Stimulated activated memory B cell treated with anti-CD40 and anti-IgM and Interleukin-4, amounts not matched to agents 10 μg/mL and 1 μg/mL and 100 μg/mL, for 72 hours (primary cell): ENCODE measurements around the gene PCDHB10.
A peak's percentile ranks its signal among the peaks of the same experiment; 100 is the strongest.
"Not testable (repeated sequence)": the region's sequence is repeated elsewhere in the genome, so short reads cannot be mapped to it uniquely, and the experiment has no call there.

ENCODE experiments used
- ATAC-seq: fragments of 150-1000 bp; cut with Tn5 transposase; 2 replicates; pipeline ENCODE4 v1.10.0; 2021
- H3K27ac Mint-ChIP-seq: one replicate; pipeline ENCODE4 v1.8.0; 2022; ENCODE audit warnings: mild to moderate bottlenecking, mixed read lengths
- H3K27me3 Mint-ChIP-seq: one replicate; pipeline ENCODE4 v1.8.0; 2022; ENCODE audit warnings: mixed read lengths
- H3K36me3 Mint-ChIP-seq: one replicate; pipeline ENCODE4 v1.8.0; 2022; ENCODE audit warnings: mixed read lengths
- H3K4me1 Mint-ChIP-seq: one replicate; pipeline ENCODE4 v1.8.0; 2022; ENCODE audit warnings: mixed read lengths
- H3K4me3 Mint-ChIP-seq: one replicate; pipeline ENCODE4 v1.8.0; 2022; ENCODE audit warnings: mild to moderate bottlenecking, moderate library complexity, mixed read lengths
- H3K9me3 Mint-ChIP-seq: one replicate; pipeline ENCODE4 v1.8.0; 2022; ENCODE audit warnings: mixed read lengths

PCDHB10 gene

GRCh38 chr5:141213656-141214339 is 21.6 kb downstream of the PCDHB10 start, which contains the start of gene PCDHB13:
TSS of gene PCDHB13 (plus strand) at chr5:141213919. CDS start at chr5:141214124, 205 bp downstream.
- ATAC-seq, H3K4me3 Mint-ChIP-seq, H3K27ac Mint-ChIP-seq, H3K36me3 Mint-ChIP-seq, H3K4me1 Mint-ChIP-seq: not testable (repeated sequence)
- H3K27me3 Mint-ChIP-seq = peaks cover 46% of the 10 kb centered on the region
- peaks cover 19% of the 10 kb centered on the region for H3K9me3 Mint-ChIP-seq

- H3K27ac Mint-ChIP-seq, H3K36me3 Mint-ChIP-seq, ATAC-seq, H3K4me1 Mint-ChIP-seq, H3K4me3 Mint-ChIP-seq: not testable (repeated sequence)
- Mint-ChIP-seq H3K27me3 (peaks cover 49% of the 10 kb centered on the region), H3K9me3 (peaks cover 23% of the 10 kb centered on the region)
Observed at GRCh38 chr5:141214583-141214982, 22.4 kb downstream of the PCDHB10 start.

GRCh38 chr5:141215504-141215903 is 23.4 kb downstream of the PCDHB10 start:
- not testable (repeated sequence) for ATAC-seq, H3K36me3 Mint-ChIP-seq, H3K27ac Mint-ChIP-seq, H3K4me1 Mint-ChIP-seq, H3K4me3 Mint-ChIP-seq
- H3K9me3 Mint-ChIP-seq = peaks cover 29% of the 10 kb centered on the region
- peaks cover 59% of the 10 kb centered on the region for H3K27me3 Mint-ChIP-seq

GRCh38 chr5:141216035-141216434 is 23.9 kb downstream of the PCDHB10 start:
- not testable (repeated sequence) for H3K4me3 Mint-ChIP-seq, ATAC-seq, H3K4me1 Mint-ChIP-seq, H3K36me3 Mint-ChIP-seq, H3K27ac Mint-ChIP-seq
- peaks cover 27% of the 10 kb centered on the region for H3K9me3 Mint-ChIP-seq
- peaks cover 64% of the 10 kb centered on the region for H3K27me3 Mint-ChIP-seq

GRCh38 chr5:141223112-141223783 is 31.1 kb downstream of the PCDHB10 start, which contains the start of gene PCDHB14:
TSS of gene PCDHB14 (plus strand) at chr5:141223343. CDS start at chr5:141223506, 163 bp downstream.
- peak within 1 kb of the TSS; percentile 21 for H3K4me3 Mint-ChIP-seq
- H3K27ac Mint-ChIP-seq = no peak within 1 kb of the TSS
- no peaks in the 10 kb centered on the region for H3K36me3 Mint-ChIP-seq
- no peaks in the 10 kb centered on the region for H3K4me1 Mint-ChIP-seq
- ATAC-seq = no peak
- H3K9me3 Mint-ChIP-seq = peaks cover 22% of the 10 kb centered on the region
- H3K27me3 Mint-ChIP-seq = peaks cover 40% of the 10 kb centered on the region

- Mint-ChIP-seq H3K9me3 (peaks cover 15% of the 10 kb centered on the region), H3K27me3 (peaks cover 27% of the 10 kb centered on the region)
- H3K36me3 Mint-ChIP-seq, ATAC-seq, H3K4me3 Mint-ChIP-seq, H3K4me1 Mint-ChIP-seq, H3K27ac Mint-ChIP-seq: not testable (repeated sequence)
Observed at GRCh38 chr5:141224844-141225243, 32.7 kb downstream of the PCDHB10 start.

- not testable (repeated sequence) for H3K4me3 Mint-ChIP-seq, ATAC-seq, H3K27ac Mint-ChIP-seq, H3K4me1 Mint-ChIP-seq, H3K36me3 Mint-ChIP-seq
- H3K9me3 Mint-ChIP-seq = peaks cover 10% of the 10 kb centered on the region
- H3K27me3 Mint-ChIP-seq = peaks cover 21% of the 10 kb centered on the region
Observed at GRCh38 chr5:141225421-141225820, 33.3 kb downstream of the PCDHB10 start.

- Mint-ChIP-seq H3K9me3 (peaks cover 24% of the 10 kb centered on the region), H3K4me3 (no peak overlapping the region), H3K36me3 (no peaks in the 10 kb centered on the region), H3K27me3 (peaks cover 22% of the 10 kb centered on the region), H3K27ac (no peak overlapping the region), H3K4me1 (no peaks in the 10 kb centered on the region)
- ATAC-seq = no peak
Observed at GRCh38 chr5:141234109-141234667, 42.0 kb downstream of the PCDHB10 start.

GRCh38 chr5:141235922-141236321 is 43.8 kb downstream of the PCDHB10 start:
- Mint-ChIP-seq H3K9me3 (peaks cover 33% of the 10 kb centered on the region), H3K27me3 (peaks cover 22% of the 10 kb centered on the region)
- not testable (repeated sequence) for H3K27ac Mint-ChIP-seq, H3K36me3 Mint-ChIP-seq, ATAC-seq, H3K4me1 Mint-ChIP-seq, H3K4me3 Mint-ChIP-seq

- Mint-ChIP-seq H3K4me1 (no peaks in the 10 kb centered on the region), H3K36me3 (peaks cover 6% of the 10 kb centered on the region), H3K27ac (no peak overlapping the region), H3K27me3 (peaks cover 22% of the 10 kb centered on the region), H3K4me3 (no peak overlapping the region), H3K9me3 (peaks cover 32% of the 10 kb centered on the region)
- ATAC-seq = no peak
Observed at GRCh38 chr5:141236516-141237313, 44.6 kb downstream of the PCDHB10 start.

- peaks cover 32% of the 10 kb centered on the region for H3K9me3 Mint-ChIP-seq
Observed at GRCh38 chr5:141241496-141241895, 49.3 kb downstream of the PCDHB10 start.

More at GRCh38 chr5:141241496-141241895, 49.3 kb downstream of the PCDHB10 start:
- H3K4me3 Mint-ChIP-seq = no peak overlapping the region
- peaks cover 26% of the 10 kb centered on the region for H3K27me3 Mint-ChIP-seq
- H3K27ac Mint-ChIP-seq = no peak overlapping the region
- H3K4me1 Mint-ChIP-seq = no peaks in the 10 kb centered on the region
- no peak for ATAC-seq
- H3K36me3 Mint-ChIP-seq = peaks cover 12% of the 10 kb centered on the region
